GM13977 (cell line): ENCODE data around the gene NUDT19.
A peak's percentile ranks its signal among the peaks of the same experiment; 100 is the strongest.
"Not testable (repeated sequence)": the region's sequence is repeated elsewhere in the genome, so short reads cannot be mapped to it uniquely, and the experiment has no call there.

Experiments
- DNase-seq: peaks from one replicate; pipeline ENCODE4 v3.0.0; 2012; ENCODE audit warnings: low spot score
- in situ Hi-C: fragments of 300-500 bp; cut with MboI; formaldehyde crosslinking; loops from one replicate; pipeline ENCODE4 v1.12.0; 2022; ENCODE audit warnings: low sequenced_read_pairs, low pct_unique_long_range_greater_than_20kb, mixed read lengths, inconsistent platforms; ENCODE audit not compliant: unreplicated experiment
- TF ChIP-seq, protein P1 (sequence below): IDR thresholded peaks from 2 replicates; pipeline ENCODE4 v1.5.1; 2012; ENCODE audit warnings: mild to moderate bottlenecking, control low read depth; ENCODE audit not compliant: insufficient read depth; ENCODE audit errors: extremely low read depth, missing control alignments

NUDT19 gene

DNA sequence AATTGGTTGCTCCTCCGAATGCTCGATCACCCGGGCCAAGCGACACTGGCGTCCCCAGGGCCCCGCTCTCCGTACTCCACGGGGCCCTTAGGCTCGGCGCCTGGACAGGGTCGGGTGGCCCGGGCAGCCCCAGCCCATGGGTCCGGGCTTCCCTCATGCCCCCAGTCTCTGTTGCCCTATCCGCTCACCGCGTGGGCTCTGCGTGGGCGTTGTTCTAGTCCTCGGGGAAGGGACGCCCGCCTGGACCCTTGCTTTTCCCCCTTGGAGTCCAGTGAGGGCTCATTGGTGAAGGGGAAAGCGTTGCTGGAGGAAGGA lies 29.3 kb downstream of the NUDT19 start:
- TF ChIP-seq, protein P1, sequence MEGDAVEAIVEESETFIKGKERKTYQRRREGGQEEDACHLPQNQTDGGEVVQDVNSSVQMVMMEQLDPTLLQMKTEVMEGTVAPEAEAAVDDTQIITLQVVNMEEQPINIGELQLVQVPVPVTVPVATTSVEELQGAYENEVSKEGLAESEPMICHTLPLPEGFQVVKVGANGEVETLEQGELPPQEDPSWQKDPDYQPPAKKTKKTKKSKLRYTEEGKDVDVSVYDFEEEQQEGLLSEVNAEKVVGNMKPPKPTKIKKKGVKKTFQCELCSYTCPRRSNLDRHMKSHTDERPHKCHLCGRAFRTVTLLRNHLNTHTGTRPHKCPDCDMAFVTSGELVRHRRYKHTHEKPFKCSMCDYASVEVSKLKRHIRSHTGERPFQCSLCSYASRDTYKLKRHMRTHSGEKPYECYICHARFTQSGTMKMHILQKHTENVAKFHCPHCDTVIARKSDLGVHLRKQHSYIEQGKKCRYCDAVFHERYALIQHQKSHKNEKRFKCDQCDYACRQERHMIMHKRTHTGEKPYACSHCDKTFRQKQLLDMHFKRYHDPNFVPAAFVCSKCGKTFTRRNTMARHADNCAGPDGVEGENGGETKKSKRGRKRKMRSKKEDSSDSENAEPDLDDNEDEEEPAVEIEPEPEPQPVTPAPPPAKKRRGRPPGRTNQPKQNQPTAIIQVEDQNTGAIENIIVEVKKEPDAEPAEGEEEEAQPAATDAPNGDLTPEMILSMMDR: no peak
- in situ Hi-C loops: no loop called here
- no peak for DNase-seq

DNA sequence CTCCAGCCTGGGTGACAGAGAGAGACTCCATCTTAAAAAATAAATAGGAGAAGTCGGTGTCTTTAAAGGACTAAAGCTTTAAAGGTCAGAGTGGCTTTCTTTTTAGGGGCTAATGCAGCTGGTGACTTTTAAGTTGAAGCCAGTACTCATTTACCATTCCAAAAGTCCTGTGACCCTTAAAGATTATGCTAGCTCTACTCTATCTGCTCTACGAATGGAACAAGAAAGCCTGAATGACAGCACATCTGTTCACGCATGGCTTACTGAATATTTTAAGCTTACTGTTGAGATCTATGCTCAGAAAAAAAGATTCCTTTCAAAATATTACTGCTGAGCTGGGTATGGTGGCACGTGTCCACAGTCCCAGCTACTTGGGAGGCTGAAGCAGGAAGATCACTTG lies 44.3 kb downstream of the NUDT19 start:
- DNase-seq: no peak
- in situ Hi-C loops: no loop called here
- TF ChIP-seq, protein P1: no peak

DNA sequence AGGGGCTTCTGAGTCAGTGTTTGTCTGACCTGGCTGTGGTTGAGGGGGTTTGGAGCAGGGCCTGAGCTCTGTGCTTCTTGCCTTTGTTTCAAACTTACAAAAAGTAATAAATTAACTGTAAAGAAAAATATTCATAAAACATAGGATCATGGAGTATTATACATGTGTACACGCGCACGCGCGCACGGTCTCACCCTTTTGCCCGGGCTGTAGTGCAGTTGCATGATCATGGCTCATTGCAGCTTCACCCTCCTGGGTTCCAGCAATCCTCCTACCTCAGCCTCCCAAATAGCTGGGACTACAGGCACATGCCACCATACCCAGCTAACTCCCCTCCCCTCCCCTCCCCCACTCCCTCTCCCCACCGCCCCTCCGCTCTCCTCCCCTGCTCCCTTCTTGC lies 51.4 kb downstream of the NUDT19 start:
- in situ Hi-C loops: no loop called here
- no peak for DNase-seq
- TF ChIP-seq, protein P1: no peak

DNA sequence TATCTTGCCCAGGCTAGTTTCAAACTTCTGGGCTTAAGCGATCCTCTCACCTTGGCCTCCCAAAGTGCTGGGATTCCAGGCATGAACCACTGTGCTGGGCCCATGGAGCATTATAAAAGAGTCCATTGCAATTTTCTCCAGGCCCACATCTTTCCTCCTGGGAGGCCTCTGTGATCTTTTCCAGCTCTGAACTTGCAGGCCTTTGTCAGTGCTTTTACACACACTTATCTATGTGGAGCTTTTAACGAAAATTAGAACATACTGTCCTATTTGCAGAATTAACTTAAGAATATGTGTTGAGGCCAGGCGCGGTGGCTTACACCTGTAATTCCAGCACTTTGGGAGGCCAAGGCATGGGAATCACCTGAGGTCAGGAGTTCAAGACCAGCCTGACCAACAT lies 51.8 kb downstream of the NUDT19 start:
- in situ Hi-C loops: no loop called here
- DNase-seq: no peak
- TF ChIP-seq, protein P1: no peak

DNA sequence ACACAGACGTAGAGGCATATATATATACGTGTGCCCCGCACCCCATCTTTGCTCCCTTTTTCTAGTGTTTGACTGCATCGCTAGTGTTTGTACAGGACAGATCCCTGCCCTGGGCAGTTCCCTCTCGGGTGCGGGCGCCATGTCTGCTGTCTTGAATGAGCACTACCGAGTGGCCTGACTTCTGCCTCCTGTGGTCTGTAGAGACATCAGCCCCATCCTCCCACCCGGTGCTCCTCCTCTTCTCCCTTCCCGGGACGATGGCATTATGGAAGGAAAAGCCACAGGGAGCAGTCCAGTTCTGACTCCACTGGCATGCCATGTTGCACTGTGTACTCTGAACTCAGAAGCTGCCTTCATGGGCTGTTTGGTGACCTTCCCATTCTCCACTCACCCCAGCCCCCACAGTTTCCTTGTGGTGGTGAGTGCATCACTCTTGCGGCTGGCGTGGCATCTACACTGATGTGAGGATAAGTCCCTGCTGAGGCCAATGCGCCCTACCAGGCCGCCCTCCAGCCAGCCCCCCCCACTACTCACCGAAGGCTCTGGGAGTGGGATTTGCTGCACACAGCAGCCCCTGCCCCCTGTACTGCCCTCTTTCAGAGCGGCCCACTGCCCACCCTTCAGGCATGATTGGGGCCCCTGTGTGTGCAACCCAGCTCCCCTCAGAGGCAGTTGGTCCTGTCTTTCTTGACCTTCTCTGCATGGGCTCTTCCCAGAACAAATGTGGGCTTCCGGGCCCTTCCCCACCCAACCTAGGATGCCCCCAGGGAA lies 53.1 kb downstream of the NUDT19 start:
- no peak for DNase-seq
- TF ChIP-seq, protein P1: no peak
- in situ Hi-C loops: no loop called here

DNA sequence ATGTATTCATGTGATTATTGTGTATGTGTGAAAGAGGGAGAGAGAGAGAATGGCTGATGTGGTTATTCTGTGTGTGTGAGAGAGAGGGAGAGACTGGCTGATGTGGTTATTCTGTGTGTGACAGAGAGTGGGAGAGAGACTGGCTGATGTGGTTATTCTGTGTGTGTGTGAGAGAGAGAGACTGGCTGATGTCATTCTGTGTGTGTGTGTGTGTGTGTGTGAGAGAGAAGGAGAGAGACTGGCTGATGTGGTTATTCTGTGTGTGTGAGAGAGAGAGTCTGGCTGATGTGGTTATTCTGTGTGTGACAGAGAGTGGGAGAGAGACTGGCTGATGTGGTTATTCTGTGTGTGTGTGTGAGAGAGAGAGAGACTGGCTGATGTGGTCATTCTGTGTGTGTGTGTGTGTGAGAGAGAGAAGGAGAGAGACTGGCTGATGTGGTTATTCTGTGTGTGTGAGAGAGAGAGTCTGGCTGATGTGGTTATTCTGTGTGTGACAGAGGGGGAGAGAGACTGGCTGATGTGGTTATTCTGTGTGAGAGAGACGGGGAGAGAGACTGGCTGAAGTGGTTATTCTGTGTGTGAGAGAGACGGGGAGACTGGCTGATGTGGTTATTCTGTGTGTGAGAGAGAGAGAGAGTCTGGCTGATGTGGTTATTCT lies 54.1 kb downstream of the NUDT19 start:
- in situ Hi-C loops, DNase-seq: not testable (repeated sequence)

DNA sequence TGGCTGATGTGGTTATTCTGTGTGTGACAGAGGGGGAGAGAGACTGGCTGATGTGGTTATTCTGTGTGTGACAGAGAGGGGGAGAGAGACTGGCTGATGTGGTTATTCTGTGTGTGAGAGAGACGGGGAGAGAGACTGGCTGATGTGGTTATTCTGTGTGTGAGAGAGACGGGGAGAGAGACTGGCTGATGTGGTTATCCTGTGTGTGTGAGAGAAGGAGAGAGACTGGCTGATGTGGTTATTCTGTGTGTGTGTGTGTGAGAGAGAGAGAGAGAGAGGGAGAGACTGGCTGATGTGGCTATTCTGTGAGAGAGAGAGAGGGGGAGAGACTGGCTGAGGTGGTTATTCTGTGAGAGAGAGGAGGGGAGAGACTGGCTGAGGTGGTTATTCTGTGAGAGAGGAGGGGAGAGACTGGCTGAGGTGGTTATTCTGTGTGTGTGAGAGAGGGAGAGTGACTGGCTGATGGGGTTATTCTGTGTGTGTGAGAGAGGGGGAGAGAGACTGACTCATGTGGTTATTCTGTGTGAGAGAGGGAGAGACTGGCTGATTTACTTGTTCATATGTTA lies 55.1 kb downstream of the NUDT19 start:
- peak; percentile 30 for DNase-seq
- in situ Hi-C loops: not testable (repeated sequence)

DNA sequence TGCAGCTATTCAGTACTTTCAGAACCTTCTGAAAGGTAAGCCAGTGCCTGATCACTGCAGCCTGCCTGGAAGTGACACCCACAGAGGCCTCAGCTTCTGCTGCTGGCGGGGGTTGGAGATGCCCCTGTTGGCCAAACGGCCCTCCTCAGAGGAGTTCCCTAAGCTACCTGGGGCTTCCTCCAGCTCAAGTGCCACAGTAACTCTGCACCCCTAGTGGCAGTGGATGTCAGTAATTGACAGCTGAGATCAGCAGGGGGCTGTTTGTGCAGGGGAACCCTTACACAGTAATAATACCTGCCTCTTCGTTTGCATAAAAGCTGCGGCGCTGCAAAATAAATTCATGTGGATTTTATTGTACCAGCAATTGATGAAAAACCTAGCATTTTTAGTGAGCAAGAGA lies 56.9 kb downstream of the NUDT19 start:
- in situ Hi-C loops: no loop called here
- peak; percentile 52 for DNase-seq
- TF ChIP-seq, protein P1: peak; percentile 56
